Measurements from ENCODE around the gene DIABLO. TPM values are rescaled to one million over a fixed set of nuclear protein-coding genes. Genes with fewer than 3 reads are reported as not detected.
"Not testable (repeated sequence)": the region's sequence is repeated elsewhere in the genome, so short reads cannot be mapped to it uniquely, and the experiment has no call there.

Gene DIABLO
- total and polyA plus RNA-seq, 12 donors, result 18.1 to 68.6 (median 32.8) TPM

- H3K27ac ChIP-seq, result no peak within 1 kb of the TSS
- H3K4me1 ChIP-seq, result peaks cover 0 to 17% (median 0%) of the 10 kb centered on the region in 9 donors
- intact Hi-C loops (cut with DNase I), result loop anchor here in 1 of 10 donors (10.0 kb wide), 1 partner anchor 128 kb away; no protein-coding TSS in a partner anchor
- no peaks in the 10 kb centered on the region for H3K9me3 ChIP-seq
- no peak for TF ChIP-seq CTCF (IDR thresholded peaks at IDR 0.05)
- peak within 1 kb of the TSS; percentile 27 to 60 (median 56) for H3K4me3 ChIP-seq
- peaks cover 0 to 20% (median 3%) of the 10 kb centered on the region in 7 donors for H3K27me3 ChIP-seq
- H3K36me3 ChIP-seq, result no peaks in the 10 kb centered on the region
- ATAC-seq (peak; percentile 44 to 82 (median 70)), DNase-seq (peak in 1 of 2 donors; percentile 34)
- 3 to 5% methylated on average over 52 to 63 of the region's 63 CpGs for WGBS, 2 donors
Measured at GRCh38 chr12:122182887-122183587, 42.8 kb downstream of the DIABLO start, which contains the start of gene LRRC43. Gene LRRC43, plus strand, starts transcription at chr12:122183123. Its CDS starts 22 bp downstream, at chr12:122183145.

DNA sequence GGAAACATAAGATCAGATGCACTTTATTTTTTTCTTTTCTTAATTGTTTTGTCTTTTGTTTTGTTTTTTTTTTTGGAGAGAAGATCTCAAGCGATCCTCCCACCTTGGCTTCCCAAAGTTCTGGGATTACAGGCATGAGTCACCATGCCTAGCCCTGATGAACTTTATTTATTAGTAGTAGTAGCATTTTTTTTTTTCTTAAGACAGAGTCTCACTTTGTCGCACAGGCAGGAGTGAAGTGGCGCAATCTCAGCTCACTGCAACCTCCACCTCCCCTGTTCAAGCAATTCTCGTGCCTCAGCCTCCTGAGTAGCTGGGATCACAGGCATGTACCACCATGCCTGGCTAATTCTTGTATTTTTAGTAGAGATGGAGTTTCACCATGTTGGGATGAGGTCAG lies 49.4 kb downstream of the DIABLO start:
- H3K4me3 ChIP-seq; intact Hi-C loops (cut with DNase I); H3K36me3 ChIP-seq; DNase-seq; H3K4me1 ChIP-seq; H3K9me3 ChIP-seq; H3K27ac ChIP-seq; ATAC-seq; H3K27me3 ChIP-seq: not testable (repeated sequence)
- 91 to 95% methylated on average over 4 of the region's 4 CpGs for WGBS, 2 donors

GRCh38 chr12:122174155-122174845 lies 51.6 kb downstream of the DIABLO start, which contains the start of gene IL31:
Gene IL31, minus strand, starts transcription at chr12:122174221. Its CDS starts 49 bp downstream, at chr12:122174172.
- ATAC-seq, result no peak
- intact Hi-C loops (cut with DNase I), result no loop called here

DNA sequence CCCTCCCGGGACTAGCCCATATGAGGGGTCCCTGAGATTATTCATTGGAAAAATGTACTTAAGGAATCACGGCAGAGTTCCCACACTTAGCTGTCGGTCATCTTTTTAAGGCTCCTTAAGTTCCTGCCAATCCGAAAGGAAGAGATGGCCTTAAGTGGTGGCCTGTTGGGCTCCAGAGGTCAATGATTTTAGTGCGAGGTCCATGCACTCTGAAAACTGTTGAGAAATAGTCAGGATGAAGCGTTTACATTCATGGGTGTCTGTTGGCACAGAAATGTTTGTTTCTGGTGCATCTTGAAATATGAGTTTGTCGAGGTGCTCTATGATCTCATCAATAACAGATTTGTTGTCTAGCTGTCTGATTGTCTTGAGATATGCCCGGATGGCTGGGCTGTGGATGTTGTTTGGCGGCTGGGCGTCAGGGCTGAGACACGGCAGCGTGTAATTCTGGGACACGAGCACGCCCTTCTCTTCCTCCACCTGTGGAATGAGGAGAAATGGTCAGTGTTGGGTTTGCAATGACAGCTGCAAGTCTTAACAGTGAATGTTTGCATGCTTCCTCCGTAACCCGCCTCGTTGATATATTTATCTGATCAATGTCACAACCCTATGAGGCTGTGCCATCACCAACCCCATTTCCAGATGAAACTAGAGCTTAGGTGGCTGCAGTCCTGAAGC lies 53.5 kb downstream of the DIABLO start:
- Histone ChIP-seq H3K27me3 (peaks cover 0 to 9% (median 0%) of the 10 kb centered on the region in 7 donors), H3K27ac (no peak overlapping the region), H3K9me3 (no peaks in the 10 kb centered on the region), H3K4me1 (no peaks in the 10 kb centered on the region), H3K36me3 (no peaks in the 10 kb centered on the region), H3K4me3 (no peak overlapping the region)
- no peak for TF ChIP-seq CTCF (IDR thresholded peaks at IDR 0.05)
- 74 to 77% methylated on average over 17 of the region's 17 CpGs for WGBS, 2 donors
- intact Hi-C loops (cut with DNase I), result no loop called here
- no peak for ATAC-seq
- DNase-seq, result no peak

More at GRCh38 chr12:122174155-122174845, 51.6 kb downstream of the DIABLO start, which contains the start of gene IL31:
- H3K27me3 ChIP-seq, result peaks cover 0 to 9% (median 0%) of the 10 kb centered on the region in 7 donors
- no peaks in the 10 kb centered on the region for H3K4me1 ChIP-seq
- 90% methylated on average over 17 of the region's 17 CpGs for WGBS, 2 donors
- no peaks in the 10 kb centered on the region for H3K36me3 ChIP-seq
- H3K27ac ChIP-seq, result no peak within 1 kb of the TSS
- no peak for DNase-seq
- no peak for TF ChIP-seq CTCF (IDR thresholded peaks at IDR 0.05)
- H3K9me3 ChIP-seq, result no peaks in the 10 kb centered on the region
- H3K4me3 ChIP-seq, result no peak within 1 kb of the TSS

Data from heart right ventricle (tissue), 16 donors.